ENCODE measurements around the gene MAST4.

The MAST4 gene

DNA sequence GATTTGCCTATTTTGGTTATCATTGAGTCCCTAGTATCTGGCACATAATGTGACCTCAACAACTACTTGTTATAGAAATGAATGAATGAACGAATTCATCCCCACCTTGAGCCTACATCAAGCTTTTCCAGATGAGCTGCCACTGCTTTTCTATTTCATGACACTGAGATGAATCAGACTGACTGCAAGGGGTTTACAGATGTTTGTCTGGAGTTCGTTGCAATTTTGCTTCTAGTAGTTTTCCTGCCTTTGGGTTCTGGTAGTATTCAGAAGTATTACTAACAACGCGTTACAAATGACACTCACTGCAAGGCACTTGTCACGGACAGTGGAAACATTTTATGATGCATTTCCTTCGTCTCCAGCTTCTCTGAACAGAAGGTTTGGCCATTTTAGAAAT, 378.1 kb downstream of the MAST4 start:
- TF ChIP-seq EZH2 (optimal IDR thresholded peaks at IDR 0.05; ENCODE audit: low read depth, low read length) (no peak), EZH2phosphoT487 (IDR thresholded peaks at IDR 0.05; ENCODE audit: low read length) (no peak)
- TF ChIP-seq, protein P1, sequence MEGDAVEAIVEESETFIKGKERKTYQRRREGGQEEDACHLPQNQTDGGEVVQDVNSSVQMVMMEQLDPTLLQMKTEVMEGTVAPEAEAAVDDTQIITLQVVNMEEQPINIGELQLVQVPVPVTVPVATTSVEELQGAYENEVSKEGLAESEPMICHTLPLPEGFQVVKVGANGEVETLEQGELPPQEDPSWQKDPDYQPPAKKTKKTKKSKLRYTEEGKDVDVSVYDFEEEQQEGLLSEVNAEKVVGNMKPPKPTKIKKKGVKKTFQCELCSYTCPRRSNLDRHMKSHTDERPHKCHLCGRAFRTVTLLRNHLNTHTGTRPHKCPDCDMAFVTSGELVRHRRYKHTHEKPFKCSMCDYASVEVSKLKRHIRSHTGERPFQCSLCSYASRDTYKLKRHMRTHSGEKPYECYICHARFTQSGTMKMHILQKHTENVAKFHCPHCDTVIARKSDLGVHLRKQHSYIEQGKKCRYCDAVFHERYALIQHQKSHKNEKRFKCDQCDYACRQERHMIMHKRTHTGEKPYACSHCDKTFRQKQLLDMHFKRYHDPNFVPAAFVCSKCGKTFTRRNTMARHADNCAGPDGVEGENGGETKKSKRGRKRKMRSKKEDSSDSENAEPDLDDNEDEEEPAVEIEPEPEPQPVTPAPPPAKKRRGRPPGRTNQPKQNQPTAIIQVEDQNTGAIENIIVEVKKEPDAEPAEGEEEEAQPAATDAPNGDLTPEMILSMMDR (IDR thresholded peaks at IDR 0.05; ENCODE audit: low read length) = no peak
- H3K4me2 ChIP-seq (ENCODE audit: low read depth, low read length) = no peak overlapping the region
- DNase-seq = no peak
- H3K9me2 ChIP-seq (replicated peaks; ENCODE audit: insufficient read depth, low read length) = no peaks in the 10 kb centered on the region
- H3K27ac ChIP-seq (ENCODE audit: low read length) = no peak overlapping the region
- no peaks in the 10 kb centered on the region for H3K9me3 ChIP-seq (replicated peaks; ENCODE audit: insufficient read depth, low read length)
- H3K36me3 ChIP-seq (replicated peaks; ENCODE audit: insufficient read depth, low read length) = no peaks in the 10 kb centered on the region
- H3K4me1 ChIP-seq (ENCODE audit: low read length) = no peaks in the 10 kb centered on the region
- H3F3A ChIP-seq (ENCODE audit: insufficient read depth, low read length) = no peaks in the 10 kb centered on the region
- no peak overlapping the region for H3K4me3 ChIP-seq (ENCODE audit: low read length)
- no peaks in the 10 kb centered on the region for H3K27me3 ChIP-seq (replicated peaks; ENCODE audit: insufficient read depth, low read length)
- no peaks in the 10 kb centered on the region for H3K79me2 ChIP-seq (ENCODE audit: low read length)
- no peaks in the 10 kb centered on the region for H4K20me1 ChIP-seq (ENCODE audit: insufficient read depth, low read length)
- H3K9ac ChIP-seq (ENCODE audit: low read length) = no peak overlapping the region
- no peak overlapping the region for H2AFZ ChIP-seq (ENCODE audit: low read length)

DNA sequence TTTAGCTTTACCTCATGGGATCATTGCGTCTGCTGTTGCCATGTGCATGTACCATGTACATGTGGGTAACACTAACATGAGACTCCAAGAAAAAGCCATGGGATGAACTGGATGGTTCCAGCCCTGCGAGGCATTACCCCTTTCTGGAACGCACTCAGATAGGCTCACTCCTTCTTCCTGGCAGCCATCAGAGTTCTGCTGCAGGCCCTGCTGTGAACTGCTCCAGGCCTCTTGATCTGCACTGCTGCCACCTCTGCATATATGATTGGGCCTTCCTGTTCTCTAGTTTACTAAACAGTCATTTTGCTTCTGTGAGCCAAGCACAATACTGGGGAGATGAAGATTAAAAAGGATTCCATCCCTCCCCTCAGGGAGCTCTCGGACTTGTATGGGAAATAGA, 379.9 kb downstream of the MAST4 start:
- H3K9ac ChIP-seq (ENCODE audit: low read length) = no peak overlapping the region
- no peaks in the 10 kb centered on the region for H3K9me2 ChIP-seq (replicated peaks; ENCODE audit: insufficient read depth, low read length)
- no peak overlapping the region for H3K4me3 ChIP-seq (ENCODE audit: low read length)
- TF ChIP-seq, protein P1 (IDR thresholded peaks at IDR 0.05; ENCODE audit: low read length) = no peak
- TF ChIP-seq EZH2phosphoT487 (IDR thresholded peaks at IDR 0.05; ENCODE audit: low read length) = no peak
- TF ChIP-seq EZH2 (optimal IDR thresholded peaks at IDR 0.05; ENCODE audit: low read depth, low read length) = no peak
- H3F3A ChIP-seq (ENCODE audit: insufficient read depth, low read length) = no peaks in the 10 kb centered on the region
- no peak overlapping the region for H3K27ac ChIP-seq (ENCODE audit: low read length)
- no peaks in the 10 kb centered on the region for H4K20me1 ChIP-seq (ENCODE audit: insufficient read depth, low read length)
- no peaks in the 10 kb centered on the region for H3K79me2 ChIP-seq (ENCODE audit: low read length)
- H3K4me1 ChIP-seq (ENCODE audit: low read length) = no peaks in the 10 kb centered on the region
- H3K36me3 ChIP-seq (replicated peaks; ENCODE audit: insufficient read depth, low read length) = no peaks in the 10 kb centered on the region
- H3K9me3 ChIP-seq (replicated peaks; ENCODE audit: insufficient read depth, low read length) = no peaks in the 10 kb centered on the region
- no peak overlapping the region for H3K4me2 ChIP-seq (ENCODE audit: low read depth, low read length)
- no peak for DNase-seq
- H3K27me3 ChIP-seq (replicated peaks; ENCODE audit: insufficient read depth, low read length) = no peaks in the 10 kb centered on the region
- H2AFZ ChIP-seq (ENCODE audit: low read length) = no peak overlapping the region

DNA sequence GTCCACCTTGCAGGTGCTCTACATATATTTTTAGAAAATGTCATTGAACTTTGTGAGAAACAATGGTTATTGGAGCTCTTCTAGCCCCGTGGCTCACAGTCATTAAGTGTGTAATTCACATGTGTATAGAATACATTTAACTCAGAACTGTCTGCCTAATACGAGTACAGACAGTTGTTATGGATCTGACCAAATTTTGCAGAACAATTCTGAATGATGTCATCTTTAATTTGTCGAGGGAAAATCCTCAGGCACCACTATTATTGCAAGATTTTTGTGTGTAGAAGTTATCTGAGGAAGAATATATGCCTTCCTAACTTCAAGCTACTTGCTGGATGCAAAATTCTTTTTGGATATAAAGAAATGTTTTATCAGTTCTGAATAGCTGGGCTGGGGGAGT, 383.5 kb downstream of the MAST4 start:
- Histone ChIP-seq H3K9me3 (replicated peaks; ENCODE audit: insufficient read depth, low read length) (no peaks in the 10 kb centered on the region), H3K27ac (ENCODE audit: low read length) (no peak overlapping the region), H3K27me3 (replicated peaks; ENCODE audit: insufficient read depth, low read length) (no peaks in the 10 kb centered on the region), H3K4me2 (ENCODE audit: low read depth, low read length) (no peak overlapping the region), H3F3A (ENCODE audit: insufficient read depth, low read length) (no peaks in the 10 kb centered on the region), H3K4me1 (ENCODE audit: low read length) (no peaks in the 10 kb centered on the region), H2AFZ (ENCODE audit: low read length) (no peak overlapping the region), H3K9me2 (replicated peaks; ENCODE audit: insufficient read depth, low read length) (no peaks in the 10 kb centered on the region), H3K79me2 (ENCODE audit: low read length) (no peaks in the 10 kb centered on the region), H4K20me1 (ENCODE audit: insufficient read depth, low read length) (no peaks in the 10 kb centered on the region), H3K4me3 (ENCODE audit: low read length) (no peak overlapping the region), H3K36me3 (replicated peaks; ENCODE audit: insufficient read depth, low read length) (no peaks in the 10 kb centered on the region), H3K9ac (ENCODE audit: low read length) (no peak overlapping the region)
- TF ChIP-seq, protein P1 (IDR thresholded peaks at IDR 0.05; ENCODE audit: low read length) = no peak
- no peak for TF ChIP-seq EZH2 (optimal IDR thresholded peaks at IDR 0.05; ENCODE audit: low read depth, low read length)
- no peak for TF ChIP-seq EZH2phosphoT487 (IDR thresholded peaks at IDR 0.05; ENCODE audit: low read length)
- DNase-seq = no peak

All from MM.1S (cell line).